Activated CD8-positive, alpha-beta memory T cell treated with anti-CD3 and anti-CD28 coated beads, Interleukin-2, amount 50 U/mL, for 1 hour (primary cell): ENCODE data around the gene PROCR.
"Not testable (repeated sequence)": the region's sequence is repeated elsewhere in the genome, so short reads cannot be mapped to it uniquely, and the experiment has no call there.

Experiments used
- DNase-seq: peaks from one replicate; pipeline ENCODE4 v3.0.0-alpha.2; 2020; ENCODE audit errors: extremely low read depth

The PROCR gene

GRCh38 chr20:35165221-35166185, 6.4 kb upstream of the PROCR start:
- DNase-seq, result no peak

- DNase-seq, result no peak
These were observed 5.5 kb upstream of the PROCR start for GRCh38 chr20:35166242-35166830.

GRCh38 chr20:35167787-35168186, 4.1 kb upstream of the PROCR start:
- DNase-seq, result no peak

GRCh38 chr20:35168701-35169409, 3.0 kb upstream of the PROCR start:
- not testable (repeated sequence) for DNase-seq

- no peak for DNase-seq
These were observed 477 bp upstream of the PROCR start for GRCh38 chr20:35171438-35171752.

- DNase-seq, result no peak
These were observed 548 bp downstream of the PROCR start for GRCh38 chr20:35172434-35172806.

GRCh38 chr20:35173576-35174192, 1.8 kb downstream of the PROCR start:
- DNase-seq, result no peak

GRCh38 chr20:35174458-35175216, 2.8 kb downstream of the PROCR start:
- no peak for DNase-seq

- no peak for DNase-seq
These were observed 4.3 kb downstream of the PROCR start for GRCh38 chr20:35176132-35176531.

GRCh38 chr20:35179292-35180212, 7.7 kb downstream of the PROCR start:
- no peak for DNase-seq

- no peak for DNase-seq
These were observed 8.4 kb downstream of the PROCR start for GRCh38 chr20:35180266-35180665.

- no peak for DNase-seq
These were observed 9.9 kb downstream of the PROCR start for GRCh38 chr20:35181731-35182130.

GRCh38 chr20:35186691-35187289, 14.9 kb downstream of the PROCR start:
- not testable (repeated sequence) for DNase-seq

GRCh38 chr20:35187584-35188190, 15.8 kb downstream of the PROCR start:
- DNase-seq, result no peak

GRCh38 chr20:35189223-35189622, 17.4 kb downstream of the PROCR start:
- not testable (repeated sequence) for DNase-seq

GRCh38 chr20:35190556-35190955, 18.7 kb downstream of the PROCR start:
- DNase-seq, result no peak

- no peak for DNase-seq
These were observed 19.7 kb downstream of the PROCR start for GRCh38 chr20:35191419-35192117.

- DNase-seq, result no peak
These were observed 20.4 kb downstream of the PROCR start for GRCh38 chr20:35192118-35192872.
